Neural progenitor cell (in vitro differentiated cells): ENCODE measurements around the gene IRX2.

Experiments
- CTCF ChIP-seq: fragments of 200-600 bp; sonication (generic); IDR thresholded peaks from 2 replicates; pipeline ENCODE4 v1.5.1; 2017; ENCODE audit warnings: antibody characterized with exemption, mild to moderate bottlenecking
- EZH2 ChIP-seq: fragments of 200-600 bp; sonication (generic); IDR thresholded peaks from 2 replicates; pipeline ENCODE4 v1.6.1; 2017; ENCODE audit warnings: antibody characterized with exemption, mild to moderate bottlenecking, moderate library complexity
- EZH2phosphoT487 ChIP-seq: fragments of 200-600 bp; sonication (generic); IDR thresholded peaks from 2 replicates; pipeline ENCODE4 v1.6.1; 2017; ENCODE audit warnings: antibody characterized with exemption

DNA sequence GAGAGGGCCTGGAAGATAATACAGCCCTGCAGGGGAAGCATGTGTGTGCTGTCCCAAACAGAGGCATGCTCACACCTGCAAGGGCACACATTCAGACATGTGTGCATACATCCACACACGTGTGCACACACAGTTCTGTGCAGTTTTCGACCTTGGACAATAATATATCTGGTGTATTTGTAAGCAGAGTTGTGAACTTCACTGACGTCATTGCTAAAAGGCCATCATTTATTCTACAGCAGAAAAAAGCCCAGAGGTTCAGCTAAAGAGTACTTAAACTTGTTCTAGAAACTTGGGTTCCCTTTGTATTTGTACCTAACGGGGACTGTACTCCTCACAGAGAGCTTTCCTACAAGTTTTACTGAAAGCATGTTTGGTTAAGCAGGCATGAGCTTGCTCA, 19.5 kb downstream of the IRX2 start:
- TF ChIP-seq CTCF (no peak), EZH2phosphoT487 (no peak), EZH2 (no peak)
